Transverse colon (tissue), 4 donors: ENCODE results near the gene SHROOM2.

Experiments used
- CTCF ChIP-seq, 5 experiments: fragments of 200-600 bp in 3 of 5; fragments of 450-650 bp in 2 of 5; sonication (generic) in 3 of 5; IDR thresholded peaks; 1 replicate in 2 of 5; 2 replicates in 3 of 5; pipeline ENCODE4 v1.5.1; 2016 to 2017; ENCODE audit warnings: antibody characterized with exemption in 5 of 5, inconsistent platforms in 3 of 5, mild to moderate bottlenecking in 2 of 5, moderate library complexity in 1 of 5
- EP300 ChIP-seq: sonication (generic); formaldehyde crosslinking; IDR thresholded peaks from one replicate; pipeline ENCODE4 v1.6.1; 2017; ENCODE audit warnings: antibody characterized with exemption, low read depth
- POLR2A ChIP-seq: fragments of 450-650 bp; IDR thresholded peaks from one replicate; pipeline ENCODE4 v1.6.1; 2016; ENCODE audit warnings: antibody characterized with exemption, mild to moderate bottlenecking, moderate library complexity
- POLR2AphosphoS5 ChIP-seq, 3 donors: sonication (generic); formaldehyde crosslinking; IDR thresholded peaks; one replicate each; pipeline ENCODE4 v1.6.1; 2016; ENCODE audit warnings: antibody characterized with exemption in 3 of 3

DNA sequence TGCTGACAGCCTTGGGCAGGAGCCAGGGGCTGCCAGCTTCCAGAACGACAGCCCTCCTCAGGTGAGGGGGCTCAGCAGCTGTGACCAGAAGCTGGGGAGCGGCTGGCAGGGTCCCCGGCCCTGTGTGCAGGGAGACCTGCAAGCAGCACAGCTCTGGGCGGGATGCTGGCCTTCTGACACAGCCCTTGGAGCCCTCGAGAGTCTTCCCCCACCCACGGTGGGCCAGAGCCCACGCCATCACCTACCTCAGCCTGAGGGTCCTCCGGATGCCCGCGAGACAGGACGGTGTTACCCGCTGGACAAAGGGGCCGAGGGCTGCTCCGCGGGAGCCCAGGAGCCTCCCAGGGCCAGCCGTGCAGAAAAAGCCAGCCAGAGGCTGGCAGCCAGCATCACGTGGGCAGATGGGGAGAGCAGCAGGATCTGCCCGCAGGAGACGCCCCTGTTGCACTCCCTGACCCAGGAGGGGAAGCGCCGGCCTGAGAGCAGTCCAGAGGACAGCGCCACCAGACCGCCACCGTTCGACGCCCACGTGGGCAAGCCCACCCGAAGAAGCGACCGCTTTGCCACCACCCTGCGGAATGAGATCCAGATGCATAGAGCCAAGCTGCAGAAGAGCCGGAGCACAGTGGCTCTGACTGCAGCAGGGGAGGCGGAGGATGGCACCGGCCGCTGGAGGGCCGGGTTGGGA lies 109.1 kb downstream of the SHROOM2 start:
- no peak for TF ChIP-seq CTCF (IDR thresholded peaks at IDR 0.05)
- no peak for TF ChIP-seq POLR2A
- no peak for TF ChIP-seq EP300
- no peak for TF ChIP-seq POLR2AphosphoS5 (IDR thresholded peaks at IDR 0.05)
